ENCODE results near the gene HK1.
"Not testable (repeated sequence)": the region's sequence is repeated elsewhere in the genome, so short reads cannot be mapped to it uniquely, and the experiment has no call there.

HK1 gene

GRCh38 chr10:69242852-69243212, 35.5 kb upstream of the HK1 start:
- DNase-seq (ENCODE audit: low read depth): no peak
- TF ChIP-seq CTCF (IDR thresholded peaks at IDR 0.05; ENCODE audit: control insufficient read depth, extremely low read depth, insufficient read depth): no peak
- no peak overlapping the region for H3K4me3 ChIP-seq (ENCODE audit: low read depth, low read length)

- H3K4me3 ChIP-seq (ENCODE audit: low read depth, low read length): no peak overlapping the region
- no peak for DNase-seq (ENCODE audit: low read depth)
- TF ChIP-seq CTCF (IDR thresholded peaks at IDR 0.05; ENCODE audit: control insufficient read depth, extremely low read depth, insufficient read depth): no peak
These were observed 34.5 kb upstream of the HK1 start for GRCh38 chr10:69243817-69244216.

DNA sequence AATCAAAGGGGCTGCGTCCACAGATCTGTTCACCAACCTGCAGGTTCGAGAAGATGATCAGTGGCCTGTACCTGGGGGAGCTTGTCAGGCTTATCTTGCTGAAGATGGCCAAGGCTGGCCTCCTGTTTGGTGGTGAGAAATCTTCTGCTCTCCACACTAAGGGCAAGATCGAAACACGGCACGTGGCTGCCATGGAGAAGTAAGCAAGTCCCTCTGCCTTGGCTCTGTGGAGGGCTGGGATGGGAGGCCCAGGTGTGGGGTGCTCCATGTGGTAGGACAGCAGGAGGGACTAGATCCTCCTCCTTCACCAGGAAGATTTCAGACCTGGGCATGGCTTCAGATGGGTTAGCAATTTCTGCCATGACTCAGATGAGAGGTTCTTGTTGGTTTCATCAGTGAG, 32.3 kb upstream of the HK1 start:
- no peak for TF ChIP-seq CTCF (IDR thresholded peaks at IDR 0.05; ENCODE audit: control insufficient read depth, extremely low read depth, insufficient read depth)
- H3K4me3 ChIP-seq (ENCODE audit: low read depth, low read length): no peak overlapping the region
- no peak for DNase-seq (ENCODE audit: low read depth)

GRCh38 chr10:69246581-69247312, 31.5 kb upstream of the HK1 start:
- no peak for TF ChIP-seq CTCF (IDR thresholded peaks at IDR 0.05; ENCODE audit: control insufficient read depth, extremely low read depth, insufficient read depth)
- DNase-seq (ENCODE audit: low read depth): no peak
- no peak overlapping the region for H3K4me3 ChIP-seq (ENCODE audit: low read depth, low read length)

GRCh38 chr10:69247313-69247710, 31.0 kb upstream of the HK1 start:
- no peak overlapping the region for H3K4me3 ChIP-seq (ENCODE audit: low read depth, low read length)
- no peak for TF ChIP-seq CTCF (IDR thresholded peaks at IDR 0.05; ENCODE audit: control insufficient read depth, extremely low read depth, insufficient read depth)
- DNase-seq (ENCODE audit: low read depth): no peak

DNA sequence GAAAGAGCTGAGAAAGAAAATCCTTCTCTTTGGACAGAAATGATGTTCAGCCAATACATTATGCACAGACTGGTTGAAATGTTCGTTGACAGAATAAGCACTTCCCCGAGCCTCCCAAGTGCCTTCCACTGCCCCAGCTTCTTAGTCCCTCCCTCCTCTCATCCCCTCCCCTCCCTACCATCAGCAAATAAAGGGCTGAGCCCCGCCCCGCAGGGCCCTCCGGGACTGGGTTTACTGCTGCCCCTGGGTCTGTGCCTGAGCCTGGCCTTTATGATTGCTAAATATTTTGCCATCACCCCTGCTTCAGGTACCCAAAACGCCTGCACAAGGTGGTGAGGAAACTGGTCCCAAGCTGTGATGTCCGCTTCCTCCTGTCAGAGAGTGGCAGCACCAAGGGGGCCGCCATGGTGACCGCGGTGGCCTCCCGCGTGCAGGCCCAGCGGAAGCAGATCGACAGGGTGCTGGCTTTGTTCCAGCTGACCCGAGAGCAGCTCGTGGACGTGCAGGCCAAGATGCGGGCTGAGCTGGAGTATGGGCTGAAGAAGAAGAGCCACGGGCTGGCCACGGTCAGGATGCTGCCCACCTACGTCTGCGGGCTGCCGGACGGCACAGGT, 30.1 kb upstream of the HK1 start:
- TF ChIP-seq CTCF (IDR thresholded peaks at IDR 0.05; ENCODE audit: control insufficient read depth, extremely low read depth, insufficient read depth): no peak
- DNase-seq (ENCODE audit: low read depth): no peak
- no peak overlapping the region for H3K4me3 ChIP-seq (ENCODE audit: low read depth, low read length)

- TF ChIP-seq CTCF (IDR thresholded peaks at IDR 0.05; ENCODE audit: control insufficient read depth, extremely low read depth, insufficient read depth): no peak
- DNase-seq (ENCODE audit: low read depth): no peak
- H3K4me3 ChIP-seq (ENCODE audit: low read depth, low read length): no peak overlapping the region
These were observed 28.3 kb upstream of the HK1 start for GRCh38 chr10:69250041-69250440.

DNA sequence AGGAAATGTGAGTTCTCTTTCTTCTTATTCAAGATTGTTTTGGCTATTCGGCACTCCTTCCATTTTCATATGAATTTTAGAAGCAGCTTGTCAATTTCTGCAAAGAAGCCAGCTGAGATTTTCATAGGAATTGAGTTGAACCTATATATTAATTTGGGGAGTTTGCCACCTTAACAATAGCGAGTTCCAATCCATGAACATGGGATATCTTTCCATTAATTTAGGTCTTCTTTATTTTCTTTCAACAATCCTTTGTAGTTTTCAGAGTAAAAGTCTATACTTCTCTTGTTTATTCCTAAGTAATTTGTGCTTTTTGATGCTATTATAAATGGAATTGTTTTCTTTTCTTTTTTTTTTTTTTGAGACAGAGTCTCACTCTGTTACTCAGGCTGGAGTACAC, 26.9 kb upstream of the HK1 start:
- not testable (repeated sequence) for H3K4me3 ChIP-seq (ENCODE audit: low read depth, low read length); DNase-seq (ENCODE audit: low read depth)
